Measurements from ENCODE around the gene SLC16A10. TPM values are rescaled to one million over a fixed set of nuclear protein-coding genes. Genes with fewer than 3 reads are reported as not detected.

The SLC16A10 gene
- total and polyA plus RNA-seq, 2 of the 13 experiments (the other 11 are each of a cell fraction or from before 2014, with no cell fraction given): 8.2 to 20.1 TPM

DNA sequence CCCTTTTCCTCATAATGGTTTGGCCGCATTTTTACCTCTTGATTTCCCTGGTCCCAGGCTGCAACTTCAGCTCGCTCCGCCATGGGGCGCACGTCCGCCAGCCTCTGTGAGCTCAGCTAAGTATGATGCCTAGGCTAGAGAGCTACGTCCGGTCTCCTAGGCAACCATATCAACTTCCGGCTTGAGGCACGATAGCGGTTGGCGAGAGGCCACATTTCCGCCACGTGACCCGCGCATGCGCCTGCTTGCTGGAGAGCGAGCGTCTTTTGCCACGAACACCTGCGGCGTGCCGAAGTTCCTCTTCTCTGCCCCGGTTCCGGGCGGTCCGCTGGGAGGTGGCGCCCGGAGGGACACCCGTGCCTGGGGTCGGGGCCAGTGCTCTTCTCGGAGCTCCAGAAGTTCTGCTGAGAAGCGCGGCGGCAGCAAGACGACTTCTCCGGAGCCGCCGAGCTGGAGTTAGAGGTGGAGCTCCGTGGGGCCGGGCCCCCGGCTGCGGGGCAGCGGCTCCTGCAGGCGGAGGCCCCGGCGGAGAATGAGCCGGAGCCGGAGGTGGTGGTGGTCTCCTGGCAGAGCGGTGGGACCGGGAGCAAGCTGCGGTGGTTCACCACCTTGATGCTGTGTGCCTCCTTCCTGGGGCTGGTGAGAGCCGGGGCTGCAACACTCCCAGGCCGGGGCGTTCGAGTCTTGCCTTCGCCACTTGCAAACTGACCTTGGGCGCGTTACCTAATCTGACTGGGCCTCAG, 172.0 kb downstream of the SLC16A10 start (continued):
- TF ChIP-seq ZBTB49 (CRISPR knock-in tag; IDR thresholded peaks at IDR 0.05; ENCODE audit: borderline replicate concordance): no peak
- no peak for TF ChIP-seq ZNF615 (CRISPR knock-in tag; IDR thresholded peaks at IDR 0.05; ENCODE audit: borderline replicate concordance)
- TF ChIP-seq, protein P1, sequence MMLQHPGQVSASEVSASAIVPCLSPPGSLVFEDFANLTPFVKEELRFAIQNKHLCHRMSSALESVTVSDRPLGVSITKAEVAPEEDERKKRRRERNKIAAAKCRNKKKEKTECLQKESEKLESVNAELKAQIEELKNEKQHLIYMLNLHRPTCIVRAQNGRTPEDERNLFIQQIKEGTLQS (CRISPR knock-in tag; IDR thresholded peaks at IDR 0.05): no peak
- TF ChIP-seq, protein P2, sequence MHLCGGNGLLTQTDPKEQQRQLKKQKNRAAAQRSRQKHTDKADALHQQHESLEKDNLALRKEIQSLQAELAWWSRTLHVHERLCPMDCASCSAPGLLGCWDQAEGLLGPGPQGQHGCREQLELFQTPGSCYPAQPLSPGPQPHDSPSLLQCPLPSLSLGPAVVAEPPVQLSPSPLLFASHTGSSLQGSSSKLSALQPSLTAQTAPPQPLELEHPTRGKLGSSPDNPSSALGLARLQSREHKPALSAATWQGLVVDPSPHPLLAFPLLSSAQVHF (CRISPR knock-in tag; IDR thresholded peaks at IDR 0.05): no peak
- TF ChIP-seq TAF15 (IDR thresholded peaks at IDR 0.05; ENCODE audit: low read depth, low read length, poor library complexity, severe bottlenecking): no peak
- peak; percentile 92 for TF ChIP-seq RXRA (CRISPR knock-in tag; IDR thresholded peaks at IDR 0.05)
- peak; percentile 90 for TF ChIP-seq ARHGAP35 (CRISPR knock-in tag; IDR thresholded peaks at IDR 0.05; ENCODE audit: borderline replicate concordance)
- TF ChIP-seq HMG20A (CRISPR knock-in tag; IDR thresholded peaks at IDR 0.05; ENCODE audit: borderline replicate concordance): no peak
- TF ChIP-seq ARNT (IDR thresholded peaks at IDR 0.05): no peak
- TF ChIP-seq, protein P3, sequence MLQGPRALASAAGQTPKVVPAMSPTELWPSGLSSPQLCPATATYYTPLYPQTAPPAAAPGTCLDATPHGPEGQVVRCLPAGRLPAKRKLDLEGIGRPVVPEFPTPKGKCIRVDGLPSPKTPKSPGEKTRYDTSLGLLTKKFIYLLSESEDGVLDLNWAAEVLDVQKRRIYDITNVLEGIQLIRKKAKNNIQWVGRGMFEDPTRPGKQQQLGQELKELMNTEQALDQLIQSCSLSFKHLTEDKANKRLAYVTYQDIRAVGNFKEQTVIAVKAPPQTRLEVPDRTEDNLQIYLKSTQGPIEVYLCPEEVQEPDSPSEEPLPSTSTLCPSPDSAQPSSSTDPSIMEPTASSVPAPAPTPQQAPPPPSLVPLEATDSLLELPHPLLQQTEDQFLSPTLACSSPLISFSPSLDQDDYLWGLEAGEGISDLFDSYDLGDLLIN (CRISPR knock-in tag; IDR thresholded peaks at IDR 0.05; ENCODE audit: borderline replicate concordance): no peak
- no peak; the same call in 1 of the 2 replicates for TF ChIP-seq THAP7 (CRISPR knock-in tag; IDR thresholded peaks at IDR 0.05)
- no peak for TF ChIP-seq SMARCC2 (IDR thresholded peaks at IDR 0.05)
- TF ChIP-seq ZNF274 (CRISPR knock-in tag; IDR thresholded peaks at IDR 0.05): no peak
- no peak for TF ChIP-seq ZNF549 (CRISPR knock-in tag; IDR thresholded peaks at IDR 0.05)
- no peak for TF ChIP-seq PBX2 (CRISPR knock-in tag; IDR thresholded peaks at IDR 0.05)
- 0 out of 2 replicates have a peak, but pooled peaks have one; percentile 62 for TF ChIP-seq TOPORS (CRISPR knock-in tag; IDR thresholded peaks at IDR 0.05)
- 0 out of 2 replicates have a peak, but pooled peaks have one; percentile 75 for TF ChIP-seq ZNF550 (CRISPR knock-in tag; IDR thresholded peaks at IDR 0.05; ENCODE audit: borderline replicate concordance)
- peak; percentile 87 for TF ChIP-seq RBFOX2 (IDR thresholded peaks at IDR 0.05; ENCODE audit: low read depth, low read length)
- TF ChIP-seq SETDB1 (CRISPR knock-in tag; IDR thresholded peaks at IDR 0.05; ENCODE audit: borderline replicate concordance): no peak
- TF ChIP-seq KLF12 (CRISPR knock-in tag; IDR thresholded peaks at IDR 0.05; ENCODE audit: borderline replicate concordance): no peak
- TF ChIP-seq ZNF672 (CRISPR knock-in tag; IDR thresholded peaks at IDR 0.05): no peak
- TF ChIP-seq, protein P4, sequence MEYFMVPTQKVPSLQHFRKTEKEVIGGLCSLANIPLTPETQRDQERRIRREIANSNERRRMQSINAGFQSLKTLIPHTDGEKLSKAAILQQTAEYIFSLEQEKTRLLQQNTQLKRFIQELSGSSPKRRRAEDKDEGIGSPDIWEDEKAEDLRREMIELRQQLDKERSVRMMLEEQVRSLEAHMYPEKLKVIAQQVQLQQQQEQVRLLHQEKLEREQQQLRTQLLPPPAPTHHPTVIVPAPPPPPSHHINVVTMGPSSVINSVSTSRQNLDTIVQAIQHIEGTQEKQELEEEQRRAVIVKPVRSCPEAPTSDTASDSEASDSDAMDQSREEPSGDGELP (IDR thresholded peaks at IDR 0.05; ENCODE audit: borderline replicate concordance, low read depth): peak; percentile 30; the same call in 1 of the 2 replicates
- TF ChIP-seq PHF20 (CRISPR knock-in tag; IDR thresholded peaks at IDR 0.05): peak; percentile 86
